Measurements from ENCODE around the gene TBC1D14. TPM values are rescaled to one million over a fixed set of nuclear protein-coding genes. Genes with fewer than 3 reads are reported as not detected.

TBC1D14 gene
- total RNA-seq, 2 experiments from 2014 or later, result 46.9 to 47.4 TPM

DNA sequence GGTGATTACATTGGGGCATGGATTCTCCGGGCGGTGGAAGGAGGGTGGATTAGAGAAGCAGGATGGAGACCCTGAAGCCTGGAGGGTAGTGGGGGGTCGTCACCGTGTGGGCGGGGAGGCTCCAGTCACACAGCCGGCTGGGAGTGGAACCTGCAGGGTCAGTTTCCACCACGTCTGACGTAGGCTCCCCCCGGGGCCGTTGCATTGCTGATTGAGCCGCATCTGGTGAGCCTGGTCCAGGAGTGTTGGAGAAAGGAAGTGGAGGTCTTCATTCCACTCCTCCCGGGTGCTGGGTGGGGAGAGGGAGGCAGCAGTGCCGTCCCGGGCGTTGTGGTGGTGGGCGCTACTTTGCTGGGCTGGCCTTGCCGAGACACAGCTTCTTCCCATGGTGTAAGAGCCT, 28.1 kb downstream of the TBC1D14 start:
- ChIA-PET POLR2A (no interaction called here), CTCF (interaction anchor here (0.9 kb wide), 1 partner anchor 12 kb away, joined by 3 read pairs; no protein-coding TSS in a partner anchor)

DNA sequence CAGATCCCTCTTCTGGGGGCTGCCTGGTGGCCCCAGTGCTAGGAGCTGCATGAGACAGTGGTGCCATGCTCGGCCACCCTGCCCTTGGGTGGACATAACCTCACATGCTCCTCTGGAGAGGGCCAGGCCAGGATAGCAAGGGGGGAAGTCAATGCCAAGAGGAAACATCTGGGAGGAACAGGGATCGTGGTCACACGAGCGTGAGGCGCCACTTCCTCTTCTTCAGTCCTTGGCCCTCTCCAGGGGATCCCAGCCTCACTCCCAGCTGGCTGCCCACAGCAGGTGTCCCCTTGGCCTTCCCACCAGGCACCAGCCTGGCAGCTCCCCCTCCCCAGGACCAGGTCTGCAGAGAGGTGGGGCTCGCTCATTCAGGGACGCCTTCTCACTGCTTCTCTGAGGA, 28.6 kb downstream of the TBC1D14 start:
- CTCF ChIA-PET, result interaction anchor here (0.9 kb wide), 1 partner anchor 12 kb away, joined by 3 read pairs; no protein-coding TSS in a partner anchor
- POLR2A ChIA-PET, result no interaction called here

DNA sequence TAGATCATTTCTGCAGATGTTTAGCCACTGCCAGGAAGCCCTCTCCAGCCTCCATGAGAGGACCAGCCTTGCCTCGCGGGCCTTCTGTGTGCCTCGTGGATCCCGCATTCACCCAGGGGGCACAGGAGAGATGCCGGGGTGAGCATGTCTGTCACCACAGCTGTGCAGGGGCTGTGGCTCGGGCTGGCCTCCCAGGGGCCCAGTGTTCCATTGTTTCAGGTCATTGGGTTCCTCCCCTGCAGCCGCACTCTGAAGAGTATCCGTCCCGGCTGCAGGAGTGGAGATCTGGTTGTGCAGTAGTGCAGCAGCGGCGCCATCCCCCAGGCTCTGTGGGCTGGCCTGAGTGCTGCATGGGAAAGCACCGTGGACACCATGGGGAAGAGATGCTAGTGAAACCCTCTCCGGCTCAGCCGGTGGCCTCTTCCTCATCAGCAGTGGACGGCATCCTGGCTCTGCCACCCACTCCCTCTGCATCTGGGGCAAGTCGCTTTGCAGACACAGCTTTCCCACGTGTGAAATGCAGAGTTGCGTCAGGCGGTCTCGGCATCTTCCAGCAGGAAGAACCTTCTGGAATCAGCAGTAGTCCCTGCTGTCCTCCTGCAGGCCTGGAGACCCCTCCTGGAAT, 29.1 kb downstream of the TBC1D14 start:
- CTCF ChIA-PET, result no interaction called here
- POLR2A ChIA-PET, result no interaction called here

DNA sequence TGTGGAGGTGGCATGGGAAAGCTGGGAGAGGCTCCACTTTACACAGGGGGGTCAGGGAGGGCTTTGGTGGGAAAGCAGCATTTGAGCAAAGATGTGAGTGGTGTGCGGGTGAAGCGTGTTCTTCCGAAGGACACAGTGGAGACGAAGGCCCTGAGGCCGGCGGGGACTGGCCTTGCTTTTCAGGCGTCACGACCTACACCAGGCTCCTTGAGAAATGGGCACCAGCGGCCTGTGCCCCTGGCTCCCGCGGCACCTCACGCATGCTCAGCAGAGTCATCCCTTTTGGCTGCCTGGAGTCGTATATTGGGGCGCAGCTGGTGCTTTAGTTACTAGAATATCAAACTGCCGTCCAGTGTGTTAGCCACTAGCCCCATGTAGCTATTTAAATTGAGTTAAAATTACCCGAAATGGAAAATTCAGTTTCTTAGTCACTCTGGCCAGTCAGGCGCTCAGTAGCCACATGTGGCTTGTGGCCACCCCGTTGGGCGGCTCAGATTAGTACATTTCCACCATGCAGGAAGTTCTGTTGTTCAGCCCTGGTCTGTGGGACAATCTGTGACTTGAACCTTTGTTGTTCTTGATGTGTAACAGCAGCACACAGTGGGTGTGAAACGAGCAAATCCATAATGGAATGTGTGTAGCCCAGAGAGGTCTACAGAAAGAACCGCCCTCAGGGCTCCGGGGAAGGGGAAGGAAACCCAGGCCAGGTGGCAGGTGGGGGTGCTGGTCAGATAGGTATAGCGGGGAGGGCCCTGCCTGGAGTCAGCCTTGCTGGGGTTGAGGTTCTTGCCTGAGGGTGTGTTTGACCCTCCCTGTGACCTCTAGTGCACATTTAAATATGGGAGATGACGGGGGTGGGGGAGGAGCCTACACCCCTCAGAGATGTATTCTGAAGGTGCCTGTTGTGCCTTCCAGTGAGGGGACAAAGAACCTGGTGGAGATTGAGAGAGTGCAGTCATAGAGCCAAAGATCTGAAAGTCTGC, 30.4 kb downstream of the TBC1D14 start:
- POLR2A ChIA-PET, result no interaction called here
- CTCF ChIA-PET, result interaction anchor here (1.0 kb wide), 1 partner anchor 13 kb away, joined by 3 read pairs; no protein-coding TSS in a partner anchor

DNA sequence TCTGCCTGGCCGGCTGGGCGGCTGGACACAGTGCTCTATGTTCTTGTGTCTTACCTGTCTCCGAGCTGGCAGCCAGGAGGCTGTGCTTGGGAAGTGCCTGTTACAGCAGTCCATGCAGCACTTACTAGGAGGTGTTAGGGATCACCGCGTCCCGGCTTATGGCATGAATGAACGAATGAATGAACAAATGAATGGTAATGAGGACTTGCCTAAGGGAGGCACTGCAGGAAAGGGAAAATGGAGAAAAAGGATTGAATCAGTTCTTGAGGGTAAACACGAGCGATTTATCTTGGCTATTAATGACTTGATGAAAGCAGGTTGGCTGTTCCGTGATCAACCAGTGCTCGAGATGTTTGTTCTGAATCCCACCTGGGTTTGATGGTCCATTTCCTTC, 31.1 kb downstream of the TBC1D14 start:
- ChIA-PET CTCF (interaction anchor here (0.8 kb wide), 1 partner anchor 10 kb away, joined by 3 read pairs; no protein-coding TSS in a partner anchor), POLR2A (no interaction called here)

DNA sequence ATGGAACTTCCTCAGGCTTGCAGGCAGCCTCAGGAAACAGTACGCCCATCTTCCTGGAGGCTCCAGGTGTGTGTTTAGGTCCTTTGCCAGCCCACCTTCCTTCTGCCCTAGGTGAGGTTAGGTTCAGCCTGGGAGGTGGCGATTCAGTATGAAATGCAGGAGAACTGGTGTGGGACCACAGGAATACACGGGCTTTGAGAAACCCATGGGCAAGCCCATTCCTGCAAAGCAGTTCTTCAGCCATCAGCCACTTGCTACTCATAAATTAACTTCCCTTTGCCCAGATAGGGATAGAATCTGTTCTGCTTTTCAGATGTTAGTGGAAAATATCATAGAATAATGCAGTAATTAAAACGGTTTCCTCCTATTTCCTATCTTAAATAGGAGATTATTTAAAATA, 32.2 kb downstream of the TBC1D14 start:
- ChIA-PET POLR2A (interaction anchor here (1.0 kb wide), 1 partner anchor 42 kb away, joined by 12 read pairs; no protein-coding TSS in a partner anchor), CTCF (interaction anchor here (0.5 to 1.2 kb wide), 3 partner anchors 11 to 890 kb away, joined by 3 to 4 read pairs (median 3); no protein-coding TSS in a partner anchor)

DNA sequence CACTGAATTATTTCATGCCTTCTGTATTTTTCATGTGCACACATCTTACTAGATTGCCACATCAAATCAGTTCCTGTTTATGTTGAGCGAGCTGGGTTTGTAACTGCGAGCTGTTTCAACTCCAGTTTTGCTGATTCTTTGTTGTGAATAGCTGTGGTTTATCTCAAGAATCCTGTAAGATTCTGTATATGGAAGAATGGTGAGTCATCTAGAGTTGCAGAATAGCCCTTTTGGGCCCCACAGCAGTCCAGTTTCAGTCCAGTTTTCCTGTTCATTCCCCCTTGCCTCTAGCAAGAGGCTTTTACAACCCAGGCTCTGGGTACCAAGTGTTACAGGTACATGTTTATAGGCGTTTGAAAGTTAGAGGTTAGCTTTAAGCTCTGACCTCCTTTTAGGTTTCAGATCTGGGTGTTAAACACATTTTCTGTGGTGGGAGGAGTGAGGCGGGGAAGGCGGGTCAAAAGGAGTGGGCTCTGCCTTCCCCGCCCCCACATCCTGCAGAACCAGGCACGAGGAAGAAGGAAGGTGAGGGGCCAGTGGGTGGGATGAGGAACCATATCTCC, 32.7 kb downstream of the TBC1D14 start:
- CTCF ChIA-PET, result interaction anchor here (1.2 kb wide), 1 partner anchor 28 kb away, joined by 3 read pairs; no protein-coding TSS in a partner anchor
- POLR2A ChIA-PET, result interaction anchor here (1.0 kb wide), 1 partner anchor 42 kb away, joined by 12 read pairs; no protein-coding TSS in a partner anchor

DNA sequence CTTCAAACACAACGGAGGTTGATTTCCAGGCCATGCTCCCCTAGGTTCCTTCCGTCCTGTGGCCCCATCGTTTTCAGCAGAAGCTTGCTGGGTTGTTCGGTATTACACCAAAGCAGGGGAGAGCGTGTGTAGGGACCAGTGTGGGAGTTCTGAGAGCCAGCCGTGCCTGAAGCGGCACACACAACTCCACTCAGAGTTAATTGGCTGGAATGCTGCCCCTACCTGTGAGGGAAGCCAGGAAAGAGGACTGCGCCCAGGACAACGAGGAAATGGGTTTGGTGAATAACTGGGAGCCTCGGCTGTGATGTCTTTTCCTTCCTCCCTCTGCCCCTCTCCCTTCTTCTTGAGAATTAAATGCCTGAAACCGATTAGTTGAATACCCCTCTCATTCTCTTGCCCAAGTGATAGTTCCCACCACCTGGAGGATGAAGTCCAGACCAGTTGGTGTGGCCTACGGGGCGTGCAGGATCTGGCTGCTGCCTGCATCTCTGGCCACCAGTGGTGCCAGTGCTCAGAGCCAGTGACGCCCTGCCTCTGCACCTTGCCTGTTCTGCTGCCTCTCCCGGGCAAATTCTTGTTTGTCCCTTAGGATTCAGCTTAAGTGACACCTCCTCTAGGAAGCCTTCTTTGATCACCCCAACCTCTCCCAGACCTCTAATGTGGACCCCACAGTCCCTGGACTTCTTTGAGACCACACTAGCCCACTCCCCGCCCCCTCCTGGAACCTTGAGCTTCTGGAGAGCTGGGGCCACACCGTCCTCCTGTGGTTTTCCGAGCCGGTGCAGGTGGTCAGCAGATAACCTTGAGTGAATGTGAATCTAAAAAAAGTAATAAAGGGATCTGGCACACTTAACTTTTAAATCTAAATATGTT, 33.6 kb downstream of the TBC1D14 start:
- POLR2A ChIA-PET, result no interaction called here

DNA sequence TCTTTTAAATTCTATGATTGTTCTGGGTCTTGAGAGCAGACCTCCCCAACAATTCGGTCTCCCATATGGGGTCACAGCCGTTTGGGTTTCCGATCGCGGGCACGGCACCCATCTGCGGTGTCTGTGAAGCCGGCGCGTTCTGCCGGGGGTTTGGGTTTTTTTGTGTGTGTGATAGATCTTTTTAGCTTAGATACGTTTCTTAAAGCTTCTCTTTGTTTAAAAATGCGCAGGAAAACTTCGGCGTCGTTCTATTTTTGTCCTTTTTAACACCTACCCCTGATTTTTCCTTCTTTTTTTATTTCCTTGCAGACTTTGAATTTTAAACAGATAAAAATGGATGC, 34.2 kb downstream of the TBC1D14 start:
- POLR2A ChIA-PET, result no interaction called here
- CTCF ChIA-PET, result no interaction called here

More for the DNA sequence above, 33.6 kb downstream of the TBC1D14 start:
- CTCF ChIA-PET, result no interaction called here

DNA sequence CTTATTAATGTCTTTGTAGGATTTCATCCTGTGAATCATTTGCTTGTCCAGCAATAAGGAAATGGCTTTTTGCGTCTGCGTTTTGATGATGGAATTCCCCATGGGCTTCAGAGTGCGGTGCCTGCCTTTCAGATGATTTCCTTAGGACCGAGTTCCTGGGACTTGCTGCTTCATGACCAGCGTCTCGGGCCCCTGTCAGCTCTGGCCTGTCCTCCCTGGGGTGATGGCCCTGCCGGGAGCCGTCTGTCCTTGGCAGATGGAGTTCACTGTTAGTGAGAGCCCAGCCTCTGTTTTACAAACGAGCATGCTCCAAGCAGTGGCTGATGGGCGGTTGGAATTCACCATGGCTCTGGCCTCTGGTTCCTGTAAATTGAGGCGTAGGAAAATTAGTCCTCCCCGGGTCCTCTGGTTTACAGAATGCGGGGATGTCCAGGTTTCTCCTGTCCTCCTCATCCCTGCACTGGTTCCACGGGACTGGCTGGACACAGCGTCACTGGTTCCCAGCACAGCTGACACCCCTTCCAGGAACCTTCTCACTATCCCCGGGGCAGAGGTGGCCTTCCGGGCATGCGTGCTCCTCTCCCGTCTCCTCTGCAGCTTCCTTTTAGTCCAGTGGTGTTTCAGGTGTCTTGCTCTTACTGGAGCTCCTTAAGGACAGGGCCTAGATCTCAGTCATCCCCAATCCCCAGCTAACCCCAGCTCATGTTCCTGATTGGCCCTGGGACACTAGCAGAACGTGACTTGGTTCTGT, 34.9 kb downstream of the TBC1D14 start:
- ChIA-PET POLR2A (no interaction called here), CTCF (interaction anchor here (1.1 kb wide), 1 partner anchor 35 kb away, joined by 3 read pairs; the partner anchor contains the start of gene TBC1D14)

DNA sequence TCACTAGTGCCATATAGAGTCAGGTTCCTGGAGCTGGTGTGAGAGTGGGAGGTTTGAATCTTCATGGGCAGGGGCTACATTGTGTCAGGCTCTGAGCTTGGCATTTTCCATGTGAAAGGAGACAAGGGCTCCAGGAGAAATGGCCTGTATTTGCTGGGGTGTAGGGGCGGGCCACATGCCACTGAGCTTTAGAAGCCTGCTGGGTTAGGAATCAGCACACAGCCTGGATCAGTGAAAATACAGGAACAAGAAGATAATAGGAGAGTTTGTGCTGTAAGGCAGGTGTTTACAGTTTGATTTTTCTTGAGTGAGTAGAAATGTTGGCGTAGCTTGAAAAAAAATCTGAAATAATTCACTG, 35.4 kb downstream of the TBC1D14 start:
- POLR2A ChIA-PET, result no interaction called here
- CTCF ChIA-PET, result interaction anchor here (1.1 kb wide), 1 partner anchor 36 kb away, joined by 3 read pairs; the partner anchor contains the start of gene TBC1D14

DNA sequence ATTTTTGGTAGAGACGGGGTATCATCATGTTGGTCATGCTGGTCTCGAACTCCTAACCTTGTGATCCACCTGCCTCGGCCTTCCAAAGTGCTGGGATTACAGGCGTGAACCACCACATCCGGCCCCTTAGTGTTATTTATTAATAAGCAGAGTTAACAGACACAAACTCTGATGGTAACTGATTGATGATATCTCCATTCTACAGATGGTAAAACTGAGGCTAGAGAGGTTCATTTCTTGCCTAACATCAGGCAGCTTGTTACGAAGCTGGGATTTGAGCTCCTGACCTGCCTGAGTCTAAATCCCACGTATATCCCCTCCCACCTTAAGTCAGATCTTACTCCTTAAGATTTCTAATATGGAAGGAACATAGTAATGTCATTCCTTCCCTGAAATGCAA, 36.9 kb downstream of the TBC1D14 start:
- CTCF ChIA-PET, result interaction anchor here (1.5 kb wide), 1 partner anchor 9 kb away, joined by 3 read pairs; no protein-coding TSS in a partner anchor
- POLR2A ChIA-PET, result no interaction called here

DNA sequence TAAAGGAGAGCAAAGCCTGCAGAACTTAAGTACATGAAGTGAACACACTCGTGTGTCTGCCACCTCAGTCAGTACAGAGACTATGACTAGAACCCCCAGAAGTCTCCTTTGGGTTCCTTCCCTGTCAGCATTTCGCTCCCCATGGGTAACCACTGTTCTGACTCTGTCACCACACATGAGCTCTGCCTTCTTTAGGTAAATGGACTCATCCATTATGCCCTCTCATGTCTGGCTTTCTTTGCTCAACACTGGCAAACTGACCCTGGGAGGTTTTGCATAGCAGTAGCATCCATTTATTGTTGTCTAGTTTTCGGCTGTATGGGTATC, 38.5 kb downstream of the TBC1D14 start:
- POLR2A ChIA-PET, result interaction anchor here (0.6 kb wide), 1 partner anchor 49 kb away, joined by 3 read pairs; no protein-coding TSS in a partner anchor
- CTCF ChIA-PET, result no interaction called here

DNA sequence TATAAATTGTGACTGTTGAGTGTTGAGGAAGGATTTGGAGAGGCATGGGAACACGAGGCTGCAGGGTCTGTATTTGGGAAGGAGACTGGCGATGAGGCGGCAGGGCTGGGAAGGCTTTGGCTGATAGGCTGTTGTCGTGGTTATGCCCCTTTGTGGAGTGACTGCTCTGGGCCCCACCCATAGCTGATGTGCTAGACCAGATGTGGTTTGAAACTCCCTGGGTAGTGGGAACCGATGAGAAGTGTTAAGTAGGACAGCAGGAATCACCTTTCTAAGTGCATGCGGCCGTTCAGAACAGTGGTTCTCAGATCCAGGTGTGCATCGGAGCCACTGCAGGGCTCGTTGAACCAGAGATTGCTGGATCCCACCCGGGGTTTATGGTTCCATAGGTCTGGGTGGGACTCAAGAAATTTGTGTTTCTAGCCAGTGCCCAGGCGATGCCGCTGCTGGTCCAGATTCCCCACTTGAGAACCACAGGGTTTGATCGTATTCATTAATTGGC, 42.3 kb downstream of the TBC1D14 start:
- POLR2A ChIA-PET, result interaction anchor here (0.7 kb wide), 1 partner anchor 29 kb away, joined by 3 read pairs; no protein-coding TSS in a partner anchor
- CTCF ChIA-PET, result no interaction called here

DNA sequence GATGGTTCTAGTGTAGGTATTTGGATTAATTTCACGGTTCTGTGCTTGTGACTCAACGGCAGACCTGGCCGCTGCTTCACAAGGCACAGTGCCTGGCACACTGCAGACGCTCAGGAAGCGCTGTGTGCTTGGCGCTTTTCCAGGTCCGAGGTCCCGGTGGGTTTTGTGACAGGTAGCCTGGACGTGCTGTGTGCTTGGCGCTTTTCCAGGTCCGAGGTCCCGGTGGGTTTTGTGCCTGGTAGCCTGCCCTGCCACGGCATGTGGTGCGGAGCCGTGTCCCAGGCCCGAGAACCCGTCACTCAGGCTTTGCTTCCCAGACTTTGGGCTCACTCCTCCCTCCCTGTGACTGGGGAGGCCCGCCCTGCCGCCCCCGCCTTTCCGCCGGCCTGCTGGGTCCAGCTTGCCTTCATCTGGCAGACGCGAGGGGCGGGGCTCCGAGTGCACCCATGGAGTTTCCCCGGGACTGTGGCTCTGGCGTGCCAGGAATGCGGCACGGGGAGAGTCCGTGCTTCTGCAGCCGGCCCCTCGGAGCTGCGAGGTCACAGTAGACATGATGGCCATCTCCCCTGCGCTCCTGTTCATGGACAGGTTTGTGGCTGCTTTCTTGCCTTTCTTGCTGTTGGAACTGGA, 44.2 kb downstream of the TBC1D14 start:
- ChIA-PET CTCF (interaction anchor here (0.7 kb wide), 1 partner anchor 14 kb away, joined by 3 read pairs; no protein-coding TSS in a partner anchor), POLR2A (interaction anchor here (0.6 kb wide), 1 partner anchor 69 kb away, joined by 6 read pairs; no protein-coding TSS in a partner anchor)

DNA sequence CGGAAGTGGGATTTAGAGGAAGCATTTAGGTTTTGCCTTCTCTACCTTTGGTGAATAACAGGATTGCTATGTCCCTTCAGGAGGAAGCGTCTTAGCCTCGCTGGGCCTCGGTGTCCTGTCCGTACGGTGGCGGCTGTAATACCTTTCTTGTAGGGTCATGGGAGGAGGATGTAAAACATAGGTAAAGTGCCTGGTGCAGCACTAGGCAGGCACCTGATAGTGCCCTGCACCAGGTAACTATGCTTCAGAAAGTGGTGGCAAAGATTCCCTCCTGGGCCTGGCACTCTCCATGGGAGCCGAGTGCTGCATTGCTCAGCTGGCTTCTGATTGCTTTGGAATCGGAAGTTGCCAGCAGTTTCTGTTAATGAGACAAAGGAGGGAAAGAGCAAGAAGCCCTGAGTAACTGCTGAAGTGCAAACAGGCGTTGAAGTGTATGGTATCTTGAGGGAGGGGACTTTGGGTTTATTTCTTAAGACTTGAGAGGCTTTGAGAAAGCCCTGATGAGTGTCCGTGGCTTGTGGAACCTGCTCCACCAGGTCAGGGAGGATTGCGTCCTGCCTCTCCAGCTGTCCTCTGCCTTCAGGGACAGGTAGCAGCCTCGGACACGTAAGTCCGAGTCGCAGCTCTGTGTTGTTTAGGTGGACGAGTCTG, 45.8 kb downstream of the TBC1D14 start:
- POLR2A ChIA-PET, result no interaction called here
- CTCF ChIA-PET, result interaction anchor here (1.2 to 2.1 kb wide), 2 partner anchors 9 to 19 kb away, joined by 3 to 6 read pairs; no protein-coding TSS in a partner anchor

DNA sequence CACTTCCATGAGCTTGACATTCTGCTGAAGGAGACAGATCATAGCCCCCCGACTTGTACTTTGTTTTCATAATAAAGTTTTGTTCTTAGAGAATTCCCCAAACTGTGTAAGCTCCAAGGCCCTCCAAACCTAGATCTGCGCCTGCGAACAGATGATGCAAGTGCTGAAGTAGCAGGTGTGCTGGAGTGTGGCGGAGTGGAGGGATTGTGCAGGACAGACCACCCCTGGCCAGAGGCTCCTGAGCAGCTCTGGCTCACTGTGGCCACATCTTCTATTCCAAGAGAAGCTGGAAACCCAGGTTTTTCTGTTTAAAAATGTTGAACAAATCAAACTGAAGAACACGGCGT, 46.4 kb downstream of the TBC1D14 start:
- CTCF ChIA-PET, result interaction anchor here (1.2 to 2.1 kb wide), 2 partner anchors 10 to 18 kb away, joined by 3 to 6 read pairs; no protein-coding TSS in a partner anchor
- POLR2A ChIA-PET, result no interaction called here

Data from activated CD8-positive, alpha-beta memory T cell treated with anti-CD3 and anti-CD28 coated beads for 36 hours (primary cell).